ENCODE data around the gene SCAMP1. TPM values are rescaled to one million over a fixed set of nuclear protein-coding genes. Genes with fewer than 3 reads are reported as not detected.

SCAMP1 gene
- total RNA-seq, 1 experiment from 2014 or later, result 26.4 TPM

DNA sequence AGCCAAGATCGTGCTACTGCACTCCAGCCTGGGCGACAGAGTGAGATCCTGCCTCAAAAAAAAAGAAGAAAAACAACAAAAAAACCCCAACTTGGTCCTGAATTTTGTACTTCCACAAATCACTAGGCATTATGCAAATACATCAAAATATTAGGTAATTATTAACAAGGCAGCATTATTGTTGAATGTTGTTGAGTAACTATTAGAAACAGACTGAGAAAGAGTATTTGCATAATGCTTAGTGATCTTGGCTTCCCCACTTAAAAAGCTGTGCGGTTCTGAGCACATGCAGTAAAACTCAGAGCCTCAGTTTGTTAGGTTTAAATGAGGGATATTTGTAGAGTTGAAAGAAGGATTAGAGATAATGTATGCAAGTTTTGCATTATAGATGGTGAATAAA is 64.2 kb downstream of the SCAMP1 start:
- Histone ChIP-seq H3K4me3 (ENCODE audit: low read length) (no peak overlapping the region), H3K4me1 (ENCODE audit: insufficient read depth, low read length) (no peaks in the 10 kb centered on the region), H3K27ac (ENCODE audit: low read length) (no peak overlapping the region), H3K4me2 (ENCODE audit: low read length) (no peak overlapping the region), H3K36me3 (ENCODE audit: low read depth, low read length) (no peaks in the 10 kb centered on the region), H3K9me2 (replicated peaks; ENCODE audit: low read length) (no peaks in the 10 kb centered on the region), H3K27me3 (ENCODE audit: low read length) (no peaks in the 10 kb centered on the region), H3K79me2 (ENCODE audit: low read length) (no peaks in the 10 kb centered on the region), H3K9ac (ENCODE audit: low read length) (no peak overlapping the region), H4K20me1 (ENCODE audit: low read length) (no peaks in the 10 kb centered on the region), H2AFZ (ENCODE audit: low read length) (no peak overlapping the region), H3K9me3 (ENCODE audit: low read length) (no peaks in the 10 kb centered on the region), H3F3A (ENCODE audit: low read length, unreplicated experiment) (no peaks in the 10 kb centered on the region)
- BruUV-seq (replicated peaks), result no TSS peak
- ChIA-PET POLR2A (ENCODE audit: unreplicated experiment) (interaction anchor here (0.5 kb wide), 1 partner anchor 24 kb away, joined by 3 read pairs; no protein-coding TSS in a partner anchor), CTCF (no interaction called here)
- TF ChIP-seq EZH2 (IDR thresholded peaks at IDR 0.05; ENCODE audit: low read length, unreplicated experiment), result no peak
- TF ChIP-seq, protein P1, sequence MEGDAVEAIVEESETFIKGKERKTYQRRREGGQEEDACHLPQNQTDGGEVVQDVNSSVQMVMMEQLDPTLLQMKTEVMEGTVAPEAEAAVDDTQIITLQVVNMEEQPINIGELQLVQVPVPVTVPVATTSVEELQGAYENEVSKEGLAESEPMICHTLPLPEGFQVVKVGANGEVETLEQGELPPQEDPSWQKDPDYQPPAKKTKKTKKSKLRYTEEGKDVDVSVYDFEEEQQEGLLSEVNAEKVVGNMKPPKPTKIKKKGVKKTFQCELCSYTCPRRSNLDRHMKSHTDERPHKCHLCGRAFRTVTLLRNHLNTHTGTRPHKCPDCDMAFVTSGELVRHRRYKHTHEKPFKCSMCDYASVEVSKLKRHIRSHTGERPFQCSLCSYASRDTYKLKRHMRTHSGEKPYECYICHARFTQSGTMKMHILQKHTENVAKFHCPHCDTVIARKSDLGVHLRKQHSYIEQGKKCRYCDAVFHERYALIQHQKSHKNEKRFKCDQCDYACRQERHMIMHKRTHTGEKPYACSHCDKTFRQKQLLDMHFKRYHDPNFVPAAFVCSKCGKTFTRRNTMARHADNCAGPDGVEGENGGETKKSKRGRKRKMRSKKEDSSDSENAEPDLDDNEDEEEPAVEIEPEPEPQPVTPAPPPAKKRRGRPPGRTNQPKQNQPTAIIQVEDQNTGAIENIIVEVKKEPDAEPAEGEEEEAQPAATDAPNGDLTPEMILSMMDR (conservative IDR thresholded peaks at IDR 0.05; ENCODE audit: low read depth, low read length), result no peak
- TF ChIP-seq EZH2phosphoT487 (IDR thresholded peaks at IDR 0.05; ENCODE audit: borderline replicate concordance, low read length), result no peak
- no peak for ATAC-seq
- intact Hi-C loops (cut with micrococcal nuclease), result no loop called here
- DNase-seq, result no peak

DNA sequence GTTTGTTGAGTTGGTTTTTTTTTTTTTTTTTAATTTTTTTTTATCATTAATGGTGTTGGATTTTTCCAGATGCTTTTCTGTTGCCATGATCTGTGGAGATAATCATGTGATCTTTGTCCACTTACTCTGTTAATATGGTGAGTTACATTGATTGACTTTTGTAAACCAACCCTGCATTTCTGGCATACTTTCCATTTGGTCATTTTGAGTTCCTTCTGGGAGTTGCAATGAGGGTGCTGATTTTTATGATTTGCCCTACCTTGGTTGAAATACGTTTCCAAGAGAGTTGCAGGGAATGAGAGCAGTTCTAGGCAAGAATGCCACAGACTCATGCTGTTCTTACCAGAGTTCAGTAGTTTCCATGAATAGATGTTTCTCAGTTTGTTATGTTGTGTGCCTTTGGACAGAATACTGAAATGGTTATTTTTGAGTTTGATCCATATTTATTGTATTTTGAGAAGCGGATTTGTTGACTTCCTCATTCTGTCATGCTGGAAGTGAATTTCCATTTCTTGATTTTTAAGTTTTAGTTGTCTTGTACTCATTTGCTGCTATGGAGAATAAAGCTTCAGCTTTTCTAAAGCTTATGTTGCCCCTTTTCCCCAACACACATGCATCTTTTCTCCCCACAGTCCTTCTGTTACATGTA is 69.0 kb downstream of the SCAMP1 start:
- BruUV-seq (replicated peaks), result no TSS peak
- CTCF ChIA-PET, result no interaction called here
- TF ChIP-seq EZH2 (IDR thresholded peaks at IDR 0.05; ENCODE audit: low read length, unreplicated experiment) (no peak), EZH2phosphoT487 (IDR thresholded peaks at IDR 0.05; ENCODE audit: borderline replicate concordance, low read length) (no peak)
- TF ChIP-seq, protein P1 (conservative IDR thresholded peaks at IDR 0.05; ENCODE audit: low read depth, low read length), result no peak

DNA sequence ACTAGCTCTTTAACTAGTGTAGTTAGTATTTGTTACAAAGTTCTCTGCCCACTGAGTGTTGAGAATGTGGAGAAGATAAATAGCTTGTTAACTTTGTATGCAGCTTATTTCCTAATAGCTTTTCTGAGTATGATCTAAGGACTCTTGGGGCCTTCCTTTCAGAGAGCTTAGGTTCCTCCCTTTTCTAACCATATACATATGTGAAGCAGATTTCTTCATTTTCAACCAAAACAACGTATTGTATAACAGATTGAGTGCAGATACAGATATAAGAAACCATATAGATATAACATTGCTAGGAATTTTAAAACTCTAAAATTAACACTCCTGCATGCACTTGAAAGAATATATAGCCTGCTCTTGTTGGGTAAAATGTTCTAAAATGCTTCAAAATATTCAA is 70.4 kb downstream of the SCAMP1 start:
- CTCF ChIA-PET, result no interaction called here
- no TSS peak for BruUV-seq (replicated peaks)
- Histone ChIP-seq H3K36me3 (ENCODE audit: low read depth, low read length) (no peaks in the 10 kb centered on the region), H2AFZ (ENCODE audit: low read length) (no peak overlapping the region), H3K4me3 (ENCODE audit: low read length) (no peak overlapping the region), H3K27ac (ENCODE audit: low read length) (no peak overlapping the region), H3K9me2 (replicated peaks; ENCODE audit: low read length) (no peaks in the 10 kb centered on the region), H3K9me3 (ENCODE audit: low read length) (no peaks in the 10 kb centered on the region), H4K20me1 (ENCODE audit: low read length) (no peaks in the 10 kb centered on the region), H3K27me3 (ENCODE audit: low read length) (no peaks in the 10 kb centered on the region), H3K9ac (ENCODE audit: low read length) (no peak overlapping the region), H3F3A (ENCODE audit: low read length, unreplicated experiment) (no peaks in the 10 kb centered on the region), H3K4me2 (ENCODE audit: low read length) (no peak overlapping the region), H3K4me1 (ENCODE audit: insufficient read depth, low read length) (no peaks in the 10 kb centered on the region), H3K79me2 (ENCODE audit: low read length) (no peaks in the 10 kb centered on the region)
- TF ChIP-seq EZH2 (IDR thresholded peaks at IDR 0.05; ENCODE audit: low read length, unreplicated experiment) (no peak), EZH2phosphoT487 (IDR thresholded peaks at IDR 0.05; ENCODE audit: borderline replicate concordance, low read length) (no peak)
- TF ChIP-seq, protein P1 (conservative IDR thresholded peaks at IDR 0.05; ENCODE audit: low read depth, low read length), result no peak
- DNase-seq (no peak), ATAC-seq (no peak)
- intact Hi-C loops (cut with micrococcal nuclease), result no loop called here
- POLR2A ChIA-PET (ENCODE audit: unreplicated experiment), result no interaction called here

More for the DNA sequence above, 69.0 kb downstream of the SCAMP1 start:
- Histone ChIP-seq H3K9ac (ENCODE audit: low read length) (no peak overlapping the region), H3K4me2 (ENCODE audit: low read length) (no peak overlapping the region), H3F3A (ENCODE audit: low read length, unreplicated experiment) (no peaks in the 10 kb centered on the region), H2AFZ (ENCODE audit: low read length) (no peak overlapping the region), H3K4me1 (ENCODE audit: insufficient read depth, low read length) (no peaks in the 10 kb centered on the region), H4K20me1 (ENCODE audit: low read length) (no peaks in the 10 kb centered on the region), H3K27ac (ENCODE audit: low read length) (no peak overlapping the region), H3K36me3 (ENCODE audit: low read depth, low read length) (no peaks in the 10 kb centered on the region), H3K4me3 (ENCODE audit: low read length) (no peak overlapping the region), H3K9me2 (replicated peaks; ENCODE audit: low read length) (no peaks in the 10 kb centered on the region), H3K27me3 (ENCODE audit: low read length) (no peaks in the 10 kb centered on the region), H3K9me3 (ENCODE audit: low read length) (no peaks in the 10 kb centered on the region), H3K79me2 (ENCODE audit: low read length) (no peaks in the 10 kb centered on the region)
- POLR2A ChIA-PET (ENCODE audit: unreplicated experiment), result no interaction called here
- DNase-seq, result no peak
- intact Hi-C loops (cut with micrococcal nuclease), result no loop called here
- ATAC-seq, result no peak

All from PC-3 (cell line).